Neural cell (in vitro differentiated cells): Measurements from ENCODE around the gene GTPBP6. TPM values are rescaled to one million over a fixed set of nuclear protein-coding genes. Genes with fewer than 3 reads are reported as not detected.

Source experiments
- H2AFZ ChIP-seq: fragments of 200-600, 300-800 bp; sonication (generic), shearing (Covaris generic); 2 replicates; pipeline ENCODE4 v1.6.0; 2014; ENCODE audit warnings: low read depth, mild to moderate bottlenecking, antibody characterized with exemption, low read length, moderate library complexity
- H3F3A ChIP-seq: fragments of 200-600 bp; shearing (Covaris generic); 2 replicates; pipeline ENCODE4 v1.6.1; 2016; ENCODE audit warnings: mild to moderate bottlenecking, moderate library complexity, mixed read lengths, antibody characterized with exemption, low read length; ENCODE audit not compliant: insufficient read depth, poor library complexity, severe bottlenecking
- H3K27ac ChIP-seq: fragments of 200-600, 300-800 bp; sonication (generic), shearing (Covaris generic); 2 replicates; pipeline ENCODE4 v1.5.1; 2014; ENCODE audit warnings: mild to moderate bottlenecking, low read length, moderate library complexity
- H3K27me3 ChIP-seq: fragments of 300-800, 200-600 bp; sonication (generic), shearing (Covaris generic); 2 replicates; pipeline ENCODE4 v1.6.0; 2014; ENCODE audit warnings: mild to moderate bottlenecking, low read depth, low read length, moderate library complexity; ENCODE audit not compliant: insufficient read depth
- H3K36me3 ChIP-seq: fragments of 300-800, 200-600 bp; sonication (generic), shearing (Covaris generic); 2 replicates; pipeline ENCODE4 v1.5.1; 2014; ENCODE audit warnings: mild to moderate bottlenecking, antibody characterized with exemption, low read length, moderate library complexity; ENCODE audit not compliant: insufficient read depth
- H3K4me2 ChIP-seq: fragments of 300-800, 200-600 bp; sonication (generic), shearing (Covaris generic); 2 replicates; pipeline ENCODE4 v1.6.0; 2014; ENCODE audit warnings: mild to moderate bottlenecking, low read length
- H3K4me3 ChIP-seq: fragments of 300-800, 200-600 bp; sonication (generic), shearing (Covaris generic); 2 replicates; pipeline ENCODE4 v1.5.1; 2014; ENCODE audit warnings: mild to moderate bottlenecking, low read length, moderate library complexity
- H3K79me2 ChIP-seq: fragments of 200-600 bp; shearing (Covaris generic); replicated peaks from 2 replicates; pipeline ENCODE4 v1.6.0; 2014; ENCODE audit warnings: mild to moderate bottlenecking, low read length, moderate library complexity; ENCODE audit not compliant: insufficient read depth
- H3K9ac ChIP-seq: fragments of 300-800, 200-600 bp; sonication (generic), shearing (Covaris generic); 2 replicates; pipeline ENCODE4 v1.6.1; 2016; ENCODE audit warnings: mild to moderate bottlenecking, low read length, mixed read lengths
- H3K9me2 ChIP-seq: fragments of 200-600 bp; shearing (Covaris generic); 2 replicates; pipeline ENCODE4 v1.6.1; 2016; ENCODE audit warnings: mild to moderate bottlenecking, low read length, mixed read lengths; ENCODE audit not compliant: insufficient read depth
- H3K9me3 ChIP-seq: fragments of 200-600, 300-800 bp; sonication (generic), shearing (Covaris generic); 2 replicates; pipeline ENCODE4 v1.6.1; 2016; ENCODE audit warnings: mild to moderate bottlenecking, mixed run types, low read length, moderate library complexity, mixed read lengths
- H4K20me1 ChIP-seq: fragments of 200-600 bp; shearing (Covaris generic); 2 replicates; pipeline ENCODE4 v1.6.1; 2016; ENCODE audit warnings: mild to moderate bottlenecking, mixed run types; ENCODE audit not compliant: insufficient read depth
- EP300 ChIP-seq: fragments of 450-650 bp; conservative IDR thresholded peaks from 2 replicates; pipeline ENCODE4 v1.6.1; 2014; ENCODE audit warnings: antibody characterized with exemption, mild to moderate bottlenecking, moderate library complexity; ENCODE audit not compliant: poor library complexity, severe bottlenecking
- EZH2 ChIP-seq: fragments of 200-600, 300-800 bp; shearing (Covaris generic), sonication (generic); IDR thresholded peaks from 2 replicates; pipeline ENCODE4 v1.6.1; 2014; ENCODE audit warnings: antibody characterized with exemption, low read length, borderline replicate concordance, mild to moderate bottlenecking; ENCODE audit not compliant: insufficient read depth, poor library complexity, severe bottlenecking
- MXI1 ChIP-seq: fragments of 450-650 bp; conservative IDR thresholded peaks from 2 replicates; pipeline ENCODE4 v1.6.1; 2014; ENCODE audit warnings: antibody characterized with exemption, mild to moderate bottlenecking; ENCODE audit not compliant: poor library complexity, severe bottlenecking
- POLR2AphosphoS5 ChIP-seq: IDR thresholded peaks from 2 replicates; pipeline ENCODE4 v1.6.1; 2012
- RAD21 ChIP-seq: fragments of 450-650 bp; conservative IDR thresholded peaks from 2 replicates; pipeline ENCODE4 v1.6.1; 2014; ENCODE audit warnings: antibody characterized with exemption, mild to moderate bottlenecking, moderate library complexity
- SMC3 ChIP-seq: fragments of 450-650 bp; conservative IDR thresholded peaks from 2 replicates; pipeline ENCODE4 v1.6.1; 2014; ENCODE audit warnings: antibody characterized with exemption, mild to moderate bottlenecking, moderate library complexity; ENCODE audit not compliant: poor library complexity
- TAF1 ChIP-seq: IDR thresholded peaks from 2 replicates; pipeline ENCODE4 v1.6.1; 2012; ENCODE audit warnings: low read depth
- polyA plus RNA-seq: library from polyadenylated mRNA; depleted of rRNA; stranded (reverse); fragments of >200 nt; gene quantifications from 2 replicates; pipeline ENCODE4 v1.2.3, GENCODE V29; 2014
- TF ChIP-seq, protein P1 (sequence below): IDR thresholded peaks from 2 replicates; pipeline ENCODE4 v1.6.1; 2012; ENCODE audit warnings: borderline replicate concordance
- TF ChIP-seq, protein P2 (sequence below): fragments of 450-650 bp; IDR thresholded peaks from 2 replicates; pipeline ENCODE4 v1.5.1; 2014; ENCODE audit warnings: antibody characterized with exemption, mild to moderate bottlenecking, moderate library complexity; ENCODE audit not compliant: poor library complexity, severe bottlenecking

The GTPBP6 gene
- polyA plus RNA-seq, 1 donor from 2014 or later: 23.6 TPM

DNA sequence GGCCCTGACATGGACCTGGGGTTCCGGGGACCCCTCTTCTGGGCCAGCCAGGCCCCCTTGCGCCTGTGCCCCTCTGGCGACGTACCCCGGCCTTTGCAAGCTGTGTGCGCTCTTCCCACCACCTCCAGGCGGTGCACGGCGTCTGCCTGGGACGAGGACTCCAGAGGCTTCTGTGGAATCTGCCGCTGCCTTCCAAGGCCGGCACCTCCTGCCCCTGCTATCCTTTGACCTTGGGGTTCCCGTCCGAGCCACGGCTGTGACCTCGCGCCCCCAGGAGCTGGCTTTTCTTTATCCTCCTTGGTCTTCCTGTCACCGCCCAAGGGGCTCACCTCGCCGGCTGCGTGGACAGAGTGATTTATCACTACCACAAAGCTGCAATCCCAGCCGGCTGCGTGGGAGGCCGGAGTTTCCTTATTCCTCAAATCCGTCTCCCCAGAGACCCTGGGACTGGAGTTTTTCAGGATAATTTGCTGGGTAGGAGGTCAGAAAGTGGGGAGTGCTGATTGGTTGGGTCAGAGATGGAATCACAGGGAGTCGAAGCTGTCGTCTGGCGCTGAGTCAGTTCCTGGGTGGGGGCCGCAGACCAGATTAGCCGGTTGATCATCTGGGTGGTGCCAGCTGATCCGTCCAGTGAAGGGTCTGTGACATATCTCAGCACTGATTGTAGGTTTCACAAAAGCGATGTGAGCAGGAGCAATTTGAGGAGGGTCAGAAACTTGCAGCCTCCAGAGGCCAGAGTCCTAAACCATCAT lies 57.3 kb downstream of the GTPBP6 start:
- no peaks in the 10 kb centered on the region for H3K27me3 ChIP-seq
- no peak overlapping the region for H3K4me3 ChIP-seq
- no peaks in the 10 kb centered on the region for H3K9me2 ChIP-seq
- no peaks in the 10 kb centered on the region for H4K20me1 ChIP-seq
- TF ChIP-seq EZH2 (no peak), POLR2AphosphoS5 (no peak), MXI1 (no peak)
- H3K4me2 ChIP-seq: no peak overlapping the region
- H3K36me3 ChIP-seq: no peaks in the 10 kb centered on the region
- H3F3A ChIP-seq: no peaks in the 10 kb centered on the region
- no peak overlapping the region for H3K9ac ChIP-seq
- H2AFZ ChIP-seq: no peak overlapping the region
- no peaks in the 10 kb centered on the region for H3K79me2 ChIP-seq
- no peaks in the 10 kb centered on the region for H3K9me3 ChIP-seq
- H3K27ac ChIP-seq: no peak overlapping the region

DNA sequence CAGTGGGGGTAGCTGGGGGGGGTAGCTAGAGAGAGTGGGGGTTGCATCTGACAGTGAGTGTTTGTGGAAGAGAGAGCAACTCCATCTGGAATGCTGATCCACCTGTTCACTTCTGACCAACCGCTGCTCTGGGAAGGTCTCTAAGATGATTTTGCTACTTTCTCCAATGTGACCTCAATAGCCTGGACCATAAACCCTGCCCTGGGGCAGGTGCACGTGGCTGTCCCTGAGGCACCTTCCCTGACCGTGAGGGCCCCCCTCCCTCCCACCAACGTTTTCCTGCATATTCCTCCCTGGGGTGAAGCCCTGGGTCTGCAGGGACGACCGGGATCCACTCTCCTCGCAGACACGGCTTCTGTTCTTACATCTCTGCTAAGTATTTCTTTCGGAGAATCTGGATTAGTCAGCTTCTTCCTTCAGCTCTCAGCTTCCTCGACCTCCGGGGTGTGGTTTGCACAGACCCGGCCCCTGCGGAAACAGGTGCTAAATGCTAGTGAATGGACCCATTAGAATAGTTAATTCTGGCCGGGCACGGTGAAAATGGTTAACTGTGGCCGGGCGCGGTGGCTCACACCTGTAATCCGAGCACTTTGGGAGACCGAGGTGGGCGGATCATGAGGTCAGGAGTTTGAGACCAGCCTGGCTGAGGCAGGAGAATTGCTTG lies 58.8 kb downstream of the GTPBP6 start:
- TF ChIP-seq, protein P1, sequence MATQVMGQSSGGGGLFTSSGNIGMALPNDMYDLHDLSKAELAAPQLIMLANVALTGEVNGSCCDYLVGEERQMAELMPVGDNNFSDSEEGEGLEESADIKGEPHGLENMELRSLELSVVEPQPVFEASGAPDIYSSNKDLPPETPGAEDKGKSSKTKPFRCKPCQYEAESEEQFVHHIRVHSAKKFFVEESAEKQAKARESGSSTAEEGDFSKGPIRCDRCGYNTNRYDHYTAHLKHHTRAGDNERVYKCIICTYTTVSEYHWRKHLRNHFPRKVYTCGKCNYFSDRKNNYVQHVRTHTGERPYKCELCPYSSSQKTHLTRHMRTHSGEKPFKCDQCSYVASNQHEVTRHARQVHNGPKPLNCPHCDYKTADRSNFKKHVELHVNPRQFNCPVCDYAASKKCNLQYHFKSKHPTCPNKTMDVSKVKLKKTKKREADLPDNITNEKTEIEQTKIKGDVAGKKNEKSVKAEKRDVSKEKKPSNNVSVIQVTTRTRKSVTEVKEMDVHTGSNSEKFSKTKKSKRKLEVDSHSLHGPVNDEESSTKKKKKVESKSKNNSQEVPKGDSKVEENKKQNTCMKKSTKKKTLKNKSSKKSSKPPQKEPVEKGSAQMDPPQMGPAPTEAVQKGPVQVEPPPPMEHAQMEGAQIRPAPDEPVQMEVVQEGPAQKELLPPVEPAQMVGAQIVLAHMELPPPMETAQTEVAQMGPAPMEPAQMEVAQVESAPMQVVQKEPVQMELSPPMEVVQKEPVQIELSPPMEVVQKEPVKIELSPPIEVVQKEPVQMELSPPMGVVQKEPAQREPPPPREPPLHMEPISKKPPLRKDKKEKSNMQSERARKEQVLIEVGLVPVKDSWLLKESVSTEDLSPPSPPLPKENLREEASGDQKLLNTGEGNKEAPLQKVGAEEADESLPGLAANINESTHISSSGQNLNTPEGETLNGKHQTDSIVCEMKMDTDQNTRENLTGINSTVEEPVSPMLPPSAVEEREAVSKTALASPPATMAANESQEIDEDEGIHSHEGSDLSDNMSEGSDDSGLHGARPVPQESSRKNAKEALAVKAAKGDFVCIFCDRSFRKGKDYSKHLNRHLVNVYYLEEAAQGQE: no peak
- TF ChIP-seq TAF1 (no peak), SMC3 (no peak), RAD21 (no peak), EZH2 (no peak), POLR2AphosphoS5 (no peak), EP300 (no peak), MXI1 (no peak)
- TF ChIP-seq, protein P2, sequence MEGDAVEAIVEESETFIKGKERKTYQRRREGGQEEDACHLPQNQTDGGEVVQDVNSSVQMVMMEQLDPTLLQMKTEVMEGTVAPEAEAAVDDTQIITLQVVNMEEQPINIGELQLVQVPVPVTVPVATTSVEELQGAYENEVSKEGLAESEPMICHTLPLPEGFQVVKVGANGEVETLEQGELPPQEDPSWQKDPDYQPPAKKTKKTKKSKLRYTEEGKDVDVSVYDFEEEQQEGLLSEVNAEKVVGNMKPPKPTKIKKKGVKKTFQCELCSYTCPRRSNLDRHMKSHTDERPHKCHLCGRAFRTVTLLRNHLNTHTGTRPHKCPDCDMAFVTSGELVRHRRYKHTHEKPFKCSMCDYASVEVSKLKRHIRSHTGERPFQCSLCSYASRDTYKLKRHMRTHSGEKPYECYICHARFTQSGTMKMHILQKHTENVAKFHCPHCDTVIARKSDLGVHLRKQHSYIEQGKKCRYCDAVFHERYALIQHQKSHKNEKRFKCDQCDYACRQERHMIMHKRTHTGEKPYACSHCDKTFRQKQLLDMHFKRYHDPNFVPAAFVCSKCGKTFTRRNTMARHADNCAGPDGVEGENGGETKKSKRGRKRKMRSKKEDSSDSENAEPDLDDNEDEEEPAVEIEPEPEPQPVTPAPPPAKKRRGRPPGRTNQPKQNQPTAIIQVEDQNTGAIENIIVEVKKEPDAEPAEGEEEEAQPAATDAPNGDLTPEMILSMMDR: no peak

More for the DNA sequence above, 58.8 kb downstream of the GTPBP6 start:
- no peaks in the 10 kb centered on the region for H3F3A ChIP-seq
- H4K20me1 ChIP-seq: no peaks in the 10 kb centered on the region
- H3K36me3 ChIP-seq: no peaks in the 10 kb centered on the region
- no peaks in the 10 kb centered on the region for H3K27me3 ChIP-seq
- H3K9me2 ChIP-seq: no peaks in the 10 kb centered on the region
- no peaks in the 10 kb centered on the region for H3K79me2 ChIP-seq
- no peak overlapping the region for H2AFZ ChIP-seq
- no peak overlapping the region for H3K4me3 ChIP-seq
- H3K9ac ChIP-seq: no peak overlapping the region
- H3K27ac ChIP-seq: no peak overlapping the region
- no peaks in the 10 kb centered on the region for H3K9me3 ChIP-seq
- H3K4me2 ChIP-seq: no peak overlapping the region
